Activated T-helper 1 cell treated with anti-CD3 and anti-CD28 coated beads, Interleukin-12 subunit alpha, Interleukin-12 subunit beta, Interleukin-2, Interleukin-4 antibody, amounts not matched to agents 30 ng/mL and 10 ng/mL and 1 ng/mL, durations not matched to agents 14 hours and 24 hours and 36 hours (primary cell): ENCODE data around the gene JMJD1C. TPM values are rescaled to one million over a fixed set of nuclear protein-coding genes. Genes with fewer than 3 reads are reported as not detected.

Source experiments
- DNase-seq: peaks from one replicate; pipeline ENCODE4 v3.0.0; 2021; ENCODE audit warnings: low spot score
- H3K27ac Mint-ChIP-seq: one replicate; pipeline ENCODE4 v1.8.0; 2021; ENCODE audit warnings: mild to moderate bottlenecking, mixed read lengths
- H3K27me3 Mint-ChIP-seq: one replicate; pipeline ENCODE4 v1.8.0; 2022; ENCODE audit warnings: mild to moderate bottlenecking, moderate library complexity, mixed read lengths; ENCODE audit not compliant: insufficient read depth
- H3K36me3 Mint-ChIP-seq: one replicate; pipeline ENCODE4 v1.8.0; 2021; ENCODE audit warnings: low read depth, mixed read lengths
- H3K4me1 Mint-ChIP-seq: one replicate; pipeline ENCODE4 v1.8.0; 2021; ENCODE audit warnings: low read depth, mixed read lengths
- H3K4me3 Mint-ChIP-seq: one replicate; pipeline ENCODE4 v1.8.0; 2021; ENCODE audit warnings: mild to moderate bottlenecking, moderate library complexity, mixed read lengths
- H3K9me3 Mint-ChIP-seq: one replicate; pipeline ENCODE4 v1.8.0; 2021; ENCODE audit warnings: mixed read lengths
- intact Hi-C: fragments of 100-400 bp; cut with micrococcal nuclease; formaldehyde crosslinking; loops from one replicate; pipeline ENCODE4 v1.15.1; 2024
- total RNA-seq: library from RNA; stranded (reverse); gene quantifications from 2 replicates; pipeline ENCODE4 v1.2.3, GENCODE V29; 2022

Gene JMJD1C
- total RNA-seq, 1 donor from 2014 or later = 48.0 TPM

- Mint-ChIP-seq H3K4me3 (no peak overlapping the region), H3K27me3 (peaks cover 2% of the 10 kb centered on the region), H3K9me3 (no peaks in the 10 kb centered on the region), H3K36me3 (peaks cover 5% of the 10 kb centered on the region), H3K4me1 (peaks cover 14% of the 10 kb centered on the region), H3K27ac (no peak overlapping the region)
- intact Hi-C loops = no loop called here
- no peak for DNase-seq
Observed at GRCh38 chr10:63374991-63375390, 90.8 kb downstream of the JMJD1C start.

GRCh38 chr10:63373176-63373575 lies 92.6 kb downstream of the JMJD1C start:
- peaks cover 2% of the 10 kb centered on the region for H3K27me3 Mint-ChIP-seq
- intact Hi-C loops = no loop called here

GRCh38 chr10:63369711-63370110 lies 96.1 kb downstream of the JMJD1C start:
- Mint-ChIP-seq H3K9me3 (no peaks in the 10 kb centered on the region), H3K27me3 (no peaks in the 10 kb centered on the region), H3K4me1 (no peaks in the 10 kb centered on the region), H3K27ac (no peak overlapping the region), H3K36me3 (no peaks in the 10 kb centered on the region), H3K4me3 (no peak overlapping the region)
- DNase-seq = no peak
- intact Hi-C loops = no loop called here

More at GRCh38 chr10:63373176-63373575, 92.6 kb downstream of the JMJD1C start:
- H3K36me3 Mint-ChIP-seq = peaks cover 5% of the 10 kb centered on the region
- peaks cover 14% of the 10 kb centered on the region for H3K4me1 Mint-ChIP-seq
- no peak overlapping the region for H3K27ac Mint-ChIP-seq
- no peaks in the 10 kb centered on the region for H3K9me3 Mint-ChIP-seq
- H3K4me3 Mint-ChIP-seq = no peak overlapping the region
- DNase-seq = no peak

GRCh38 chr10:63368365-63368764 lies 97.4 kb downstream of the JMJD1C start:
- Mint-ChIP-seq H3K27ac (no peak overlapping the region), H3K4me1 (no peaks in the 10 kb centered on the region), H3K9me3 (no peaks in the 10 kb centered on the region), H3K27me3 (no peaks in the 10 kb centered on the region), H3K36me3 (no peaks in the 10 kb centered on the region), H3K4me3 (no peak overlapping the region)
- no peak for DNase-seq
- intact Hi-C loops = no loop called here

GRCh38 chr10:63366933-63367332 lies 98.8 kb downstream of the JMJD1C start:
- no peaks in the 10 kb centered on the region for H3K36me3 Mint-ChIP-seq
- no peak for DNase-seq
- H3K4me1 Mint-ChIP-seq = no peaks in the 10 kb centered on the region
- no peaks in the 10 kb centered on the region for H3K9me3 Mint-ChIP-seq
- H3K4me3 Mint-ChIP-seq = no peak overlapping the region
- no peak overlapping the region for H3K27ac Mint-ChIP-seq
- intact Hi-C loops = no loop called here
- H3K27me3 Mint-ChIP-seq = no peaks in the 10 kb centered on the region

- H3K27ac Mint-ChIP-seq = no peak overlapping the region
- no peaks in the 10 kb centered on the region for H3K27me3 Mint-ChIP-seq
- no peaks in the 10 kb centered on the region for H3K4me1 Mint-ChIP-seq
- DNase-seq = no peak
- H3K4me3 Mint-ChIP-seq = no peak overlapping the region
- no peaks in the 10 kb centered on the region for H3K36me3 Mint-ChIP-seq
- intact Hi-C loops = no loop called here
- no peaks in the 10 kb centered on the region for H3K9me3 Mint-ChIP-seq
Observed at GRCh38 chr10:63365976-63366765, 99.6 kb downstream of the JMJD1C start.

GRCh38 chr10:63364918-63365317 lies 100.9 kb downstream of the JMJD1C start:
- Mint-ChIP-seq H3K27ac (no peak overlapping the region), H3K9me3 (no peaks in the 10 kb centered on the region), H3K4me1 (no peaks in the 10 kb centered on the region), H3K4me3 (no peak overlapping the region), H3K36me3 (no peaks in the 10 kb centered on the region), H3K27me3 (no peaks in the 10 kb centered on the region)
- no peak for DNase-seq
- intact Hi-C loops = no loop called here

GRCh38 chr10:63363951-63364350 lies 101.8 kb downstream of the JMJD1C start:
- H3K27ac Mint-ChIP-seq = no peak overlapping the region
- no peak overlapping the region for H3K4me3 Mint-ChIP-seq
- intact Hi-C loops = no loop called here
- DNase-seq = no peak
- no peaks in the 10 kb centered on the region for H3K4me1 Mint-ChIP-seq
- H3K27me3 Mint-ChIP-seq = no peaks in the 10 kb centered on the region
- H3K36me3 Mint-ChIP-seq = no peaks in the 10 kb centered on the region
- H3K9me3 Mint-ChIP-seq = no peaks in the 10 kb centered on the region

GRCh38 chr10:63355682-63356081 lies 110.1 kb downstream of the JMJD1C start:
- intact Hi-C loops = loop anchor here (1.0 to 10.0 kb wide), 9 partner anchors 33 to 352 kb away; partner anchors contain the start of gene JMJD1C
- DNase-seq = no peak
- Mint-ChIP-seq H3K27ac (peak overlapping the region; percentile 54), H3K4me1 (peaks cover 14% of the 10 kb centered on the region), H3K27me3 (no peaks in the 10 kb centered on the region), H3K36me3 (peaks cover 2% of the 10 kb centered on the region), H3K9me3 (peaks cover 4% of the 10 kb centered on the region), H3K4me3 (no peak overlapping the region)

GRCh38 chr10:63352976-63353375 lies 112.8 kb downstream of the JMJD1C start:
- Mint-ChIP-seq H3K27ac (peak overlapping the region; percentile 43), H3K9me3 (peaks cover 4% of the 10 kb centered on the region), H3K27me3 (no peaks in the 10 kb centered on the region), H3K4me1 (peaks cover 14% of the 10 kb centered on the region), H3K4me3 (no peak overlapping the region), H3K36me3 (peaks cover 4% of the 10 kb centered on the region)
- intact Hi-C loops = loop anchor here (10.0 kb wide), 1 partner anchor 112 kb away; the partner anchor contains the start of gene JMJD1C
- no peak for DNase-seq

GRCh38 chr10:63348245-63348850 lies 117.4 kb downstream of the JMJD1C start:
- H3K4me1 Mint-ChIP-seq = peaks cover 11% of the 10 kb centered on the region
- H3K36me3 Mint-ChIP-seq = peaks cover 4% of the 10 kb centered on the region
- H3K27me3 Mint-ChIP-seq = no peaks in the 10 kb centered on the region
- H3K4me3 Mint-ChIP-seq = no peak overlapping the region
- no peak overlapping the region for H3K27ac Mint-ChIP-seq
- intact Hi-C loops = no loop called here
- DNase-seq = no peak
- H3K9me3 Mint-ChIP-seq = peaks cover 4% of the 10 kb centered on the region

GRCh38 chr10:63346015-63346441 lies 119.7 kb downstream of the JMJD1C start:
- peaks cover 8% of the 10 kb centered on the region for H3K4me1 Mint-ChIP-seq
- no peak for DNase-seq
- intact Hi-C loops = no loop called here
- no peak overlapping the region for H3K4me3 Mint-ChIP-seq
- H3K27me3 Mint-ChIP-seq = no peaks in the 10 kb centered on the region
- H3K36me3 Mint-ChIP-seq = peaks cover 3% of the 10 kb centered on the region
- H3K9me3 Mint-ChIP-seq = no peaks in the 10 kb centered on the region
- H3K27ac Mint-ChIP-seq = no peak overlapping the region

GRCh38 chr10:63344269-63344668 lies 121.5 kb downstream of the JMJD1C start:
- Mint-ChIP-seq H3K4me1 (peaks cover 14% of the 10 kb centered on the region), H3K36me3 (peaks cover 8% of the 10 kb centered on the region), H3K9me3 (no peaks in the 10 kb centered on the region), H3K27ac (no peak overlapping the region), H3K4me3 (no peak overlapping the region), H3K27me3 (no peaks in the 10 kb centered on the region)
- DNase-seq = no peak
- intact Hi-C loops = no loop called here
